GM12864 (cell line): Measurements from ENCODE around the gene TPT1.

Experiments used
- DNase-seq: peaks from one replicate; pipeline ENCODE4 v3.0.0-alpha.2; 2011; ENCODE audit warnings: low read depth
- H3K4me3 ChIP-seq: 2 replicates; pipeline ENCODE4 v1.5.1; 2011; ENCODE audit warnings: mild to moderate bottlenecking, low read depth, low read length, control low read depth
- CTCF ChIP-seq: IDR thresholded peaks from 2 replicates; pipeline ENCODE4 v1.5.1; 2011; ENCODE audit warnings: low read depth, mild to moderate bottlenecking, moderate library complexity, low read length, control low read depth, inconsistent platforms; ENCODE audit errors: missing control alignments

The TPT1 gene

GRCh38 chr13:45341799-45342500, 967 bp upstream of the TPT1 start:
- DNase-seq = no peak
- no peak for TF ChIP-seq CTCF
- H3K4me3 ChIP-seq = peak overlapping the region; percentile 91

GRCh38 chr13:45340422-45341033, 455 bp downstream of the TPT1 start:
- no peak for DNase-seq
- peak; percentile 62 for TF ChIP-seq CTCF
- peak overlapping the region; percentile 84 for H3K4me3 ChIP-seq

- no peak for TF ChIP-seq CTCF
- H3K4me3 ChIP-seq = peak overlapping the region; percentile 84
- no peak for DNase-seq
Observed at GRCh38 chr13:45339867-45340266, 1.1 kb downstream of the TPT1 start.

- DNase-seq = no peak
- TF ChIP-seq CTCF = no peak
- peak overlapping the region; percentile 84 for H3K4me3 ChIP-seq
Observed at GRCh38 chr13:45339399-45339798, 1.6 kb downstream of the TPT1 start.

GRCh38 chr13:45337803-45338202, 3.2 kb downstream of the TPT1 start:
- H3K4me3 ChIP-seq = no peak overlapping the region
- DNase-seq = no peak

GRCh38 chr13:45337395-45337794, 3.6 kb downstream of the TPT1 start:
- DNase-seq = no peak
- H3K4me3 ChIP-seq = no peak overlapping the region
- TF ChIP-seq CTCF = no peak

More at GRCh38 chr13:45337803-45338202, 3.2 kb downstream of the TPT1 start:
- TF ChIP-seq CTCF = no peak
